ENCODE results near the gene NCOA1.

GRCh38 chr2:24734741-24735140 lies 243.7 kb downstream of the NCOA1 start:
- no peak for TF ChIP-seq CTCF (IDR thresholded peaks at IDR 0.05; ENCODE audit: low read length)
- no peak for TF ChIP-seq EZH2 (IDR thresholded peaks at IDR 0.05; ENCODE audit: borderline replicate concordance, low read length)
